Testis (tissue), 2 donors: ENCODE data around the gene LYL1.

Experiments
- POLR2A ChIP-seq: fragments of 450-650 bp; IDR thresholded peaks from one replicate; pipeline ENCODE4 v1.6.1; 2017; ENCODE audit warnings: antibody characterized with exemption, mild to moderate bottlenecking, moderate library complexity
- TF ChIP-seq, protein P1 (sequence below), 3 experiments: fragments of 450-650 bp in 2 of 3; fragments of 200-600 bp in 1 of 3; sonication (generic) in 1 of 3; IDR thresholded peaks; one replicate each; pipeline ENCODE4 v1.5.1; 2016 to 2019; ENCODE audit warnings: antibody characterized with exemption in 3 of 3, mild to moderate bottlenecking in 2 of 3, moderate library complexity in 1 of 3

DNA sequence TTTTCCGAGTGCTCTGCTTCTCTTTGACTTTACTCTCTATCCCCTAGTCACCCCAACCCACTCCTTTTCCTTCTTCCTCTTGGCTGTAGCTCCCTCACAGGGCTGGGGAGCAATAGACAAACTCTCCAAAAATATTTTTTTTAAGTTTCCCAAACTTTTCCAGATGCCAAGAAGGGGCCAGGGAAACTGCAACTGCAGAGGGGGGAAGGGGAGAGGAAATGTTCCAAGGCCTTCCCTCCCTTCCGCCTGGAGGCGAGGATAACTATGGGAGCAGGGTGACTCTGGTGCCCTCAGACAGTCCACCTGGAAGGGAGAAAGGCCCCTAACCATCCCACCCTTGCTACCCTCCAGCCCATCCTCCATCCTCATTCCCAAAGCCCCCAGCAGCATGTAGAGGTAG is 49.4 kb downstream of the LYL1 start:
- TF ChIP-seq, protein P1, sequence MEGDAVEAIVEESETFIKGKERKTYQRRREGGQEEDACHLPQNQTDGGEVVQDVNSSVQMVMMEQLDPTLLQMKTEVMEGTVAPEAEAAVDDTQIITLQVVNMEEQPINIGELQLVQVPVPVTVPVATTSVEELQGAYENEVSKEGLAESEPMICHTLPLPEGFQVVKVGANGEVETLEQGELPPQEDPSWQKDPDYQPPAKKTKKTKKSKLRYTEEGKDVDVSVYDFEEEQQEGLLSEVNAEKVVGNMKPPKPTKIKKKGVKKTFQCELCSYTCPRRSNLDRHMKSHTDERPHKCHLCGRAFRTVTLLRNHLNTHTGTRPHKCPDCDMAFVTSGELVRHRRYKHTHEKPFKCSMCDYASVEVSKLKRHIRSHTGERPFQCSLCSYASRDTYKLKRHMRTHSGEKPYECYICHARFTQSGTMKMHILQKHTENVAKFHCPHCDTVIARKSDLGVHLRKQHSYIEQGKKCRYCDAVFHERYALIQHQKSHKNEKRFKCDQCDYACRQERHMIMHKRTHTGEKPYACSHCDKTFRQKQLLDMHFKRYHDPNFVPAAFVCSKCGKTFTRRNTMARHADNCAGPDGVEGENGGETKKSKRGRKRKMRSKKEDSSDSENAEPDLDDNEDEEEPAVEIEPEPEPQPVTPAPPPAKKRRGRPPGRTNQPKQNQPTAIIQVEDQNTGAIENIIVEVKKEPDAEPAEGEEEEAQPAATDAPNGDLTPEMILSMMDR (IDR thresholded peaks at IDR 0.05): no peak
- TF ChIP-seq POLR2A: no peak
